DND-41 (cell line): ENCODE measurements around the gene JMJD6.
A peak's percentile ranks its signal among the peaks of the same experiment; 100 is the strongest.

Experiments used
- ATAC-seq: fragments of 200-7000 bp; cut with Tn5 transposase; 3 replicates; pipeline ENCODE4 v1.9.1; 2021; ENCODE audit warnings: low read depth; ENCODE audit not compliant: insufficient read depth
- DNase-seq: peaks from one replicate; pipeline ENCODE4 v3.0.0-alpha.2; 2020
- H2AFZ ChIP-seq: 2 replicates; pipeline ENCODE4 v1.6.0; 2012; ENCODE audit warnings: low read depth, low read length
- H3K27ac ChIP-seq: 2 replicates; pipeline ENCODE4 v1.5.1; 2012; ENCODE audit warnings: low read length, inconsistent platforms
- H3K27me3 ChIP-seq: fragments of 200-600 bp; sonication (generic); 2 replicates; pipeline ENCODE4 v1.6.0; 2012; ENCODE audit warnings: low read length, mild to moderate bottlenecking, inconsistent platforms; ENCODE audit not compliant: insufficient read depth, poor library complexity
- H3K36me3 ChIP-seq: 2 replicates; pipeline ENCODE4 v1.5.1; 2012; ENCODE audit warnings: low read length, inconsistent platforms; ENCODE audit not compliant: insufficient read depth
- H3K4me1 ChIP-seq: 2 replicates; pipeline ENCODE4 v1.5.1; 2012; ENCODE audit warnings: mild to moderate bottlenecking, low read length; ENCODE audit not compliant: insufficient read depth
- H3K4me2 ChIP-seq: 2 replicates; pipeline ENCODE4 v1.6.0; 2012; ENCODE audit warnings: mild to moderate bottlenecking, moderate library complexity, low read length, inconsistent platforms; ENCODE audit not compliant: insufficient read depth
- H3K4me3 ChIP-seq, 2 experiments: fragments of 200-600 bp in 1 of 2; shearing (Covaris generic) in 1 of 2; 2 replicates each; pipeline ENCODE4 v1.5.1; 2012 to 2016; ENCODE audit warnings: inconsistent platforms in 2 of 2, low read length in 2 of 2, mild to moderate bottlenecking in 2 of 2, low read depth in 1 of 2, moderate library complexity in 1 of 2
- H3K79me2 ChIP-seq: 2 replicates; pipeline ENCODE4 v1.6.0; 2012; ENCODE audit warnings: low read length, inconsistent platforms; ENCODE audit not compliant: insufficient read depth
- H3K9ac ChIP-seq: 2 replicates; pipeline ENCODE4 v1.6.0; 2012; ENCODE audit warnings: low read depth, mild to moderate bottlenecking, inconsistent platforms, low read length, moderate library complexity
- H3K9me3 ChIP-seq: 2 replicates; pipeline ENCODE4 v1.5.1; 2012; ENCODE audit warnings: low read length, moderate library complexity, mild to moderate bottlenecking, inconsistent platforms; ENCODE audit not compliant: insufficient read depth, severe bottlenecking
- H4K20me1 ChIP-seq: 2 replicates; pipeline ENCODE4 v1.6.0; 2012; ENCODE audit warnings: low read length; ENCODE audit not compliant: insufficient read depth
- EZH2 ChIP-seq: IDR thresholded peaks from 3 replicates; pipeline ENCODE4 v1.6.1; 2012; ENCODE audit warnings: borderline replicate concordance, low read depth, mild to moderate bottlenecking, moderate library complexity, low read length, inconsistent platforms; ENCODE audit not compliant: severe bottlenecking
- TF ChIP-seq, protein P1 (sequence below): IDR thresholded peaks from 2 replicates; pipeline ENCODE4 v1.5.1; 2012; ENCODE audit warnings: borderline replicate concordance, low read length, moderate library complexity, mild to moderate bottlenecking; ENCODE audit not compliant: poor library complexity, severe bottlenecking; ENCODE audit errors: extremely low read depth

The JMJD6 gene

DNA sequence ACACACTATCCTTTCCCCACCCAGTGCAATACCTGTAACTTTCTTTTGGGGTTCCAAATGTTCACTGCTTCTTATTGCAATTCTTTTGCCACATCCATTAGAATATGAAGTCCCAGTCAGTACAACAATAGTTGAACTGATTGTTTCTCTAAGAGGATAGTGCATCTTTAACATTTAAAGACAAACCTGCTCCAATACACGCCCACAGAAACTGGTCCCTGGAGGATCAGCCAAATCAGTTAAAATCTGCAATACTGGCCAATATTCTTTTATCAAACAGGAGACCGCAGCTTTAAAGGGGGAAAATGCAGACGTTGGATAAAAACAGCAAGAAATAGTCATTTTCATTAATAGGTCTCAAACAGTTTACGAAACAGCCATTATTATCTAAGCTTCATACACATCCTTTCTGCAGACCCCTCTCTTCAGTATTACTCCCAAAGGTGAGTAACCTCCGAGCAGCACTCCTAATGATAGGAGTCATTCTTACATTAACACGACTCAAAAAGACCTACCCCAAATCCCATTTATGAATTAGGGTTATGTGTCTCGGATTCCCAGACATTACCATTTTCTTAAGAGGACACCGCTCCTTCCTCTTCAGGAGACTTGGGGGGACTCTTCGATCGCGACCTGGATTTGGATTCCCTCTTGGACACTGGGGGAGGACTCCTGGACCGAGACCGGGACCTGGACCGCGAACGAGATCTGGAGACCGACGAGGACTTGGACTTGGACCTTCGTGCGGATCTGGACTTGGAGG lies 9.4 kb upstream of the JMJD6 start:
- no peak for TF ChIP-seq EZH2
- TF ChIP-seq, protein P1, sequence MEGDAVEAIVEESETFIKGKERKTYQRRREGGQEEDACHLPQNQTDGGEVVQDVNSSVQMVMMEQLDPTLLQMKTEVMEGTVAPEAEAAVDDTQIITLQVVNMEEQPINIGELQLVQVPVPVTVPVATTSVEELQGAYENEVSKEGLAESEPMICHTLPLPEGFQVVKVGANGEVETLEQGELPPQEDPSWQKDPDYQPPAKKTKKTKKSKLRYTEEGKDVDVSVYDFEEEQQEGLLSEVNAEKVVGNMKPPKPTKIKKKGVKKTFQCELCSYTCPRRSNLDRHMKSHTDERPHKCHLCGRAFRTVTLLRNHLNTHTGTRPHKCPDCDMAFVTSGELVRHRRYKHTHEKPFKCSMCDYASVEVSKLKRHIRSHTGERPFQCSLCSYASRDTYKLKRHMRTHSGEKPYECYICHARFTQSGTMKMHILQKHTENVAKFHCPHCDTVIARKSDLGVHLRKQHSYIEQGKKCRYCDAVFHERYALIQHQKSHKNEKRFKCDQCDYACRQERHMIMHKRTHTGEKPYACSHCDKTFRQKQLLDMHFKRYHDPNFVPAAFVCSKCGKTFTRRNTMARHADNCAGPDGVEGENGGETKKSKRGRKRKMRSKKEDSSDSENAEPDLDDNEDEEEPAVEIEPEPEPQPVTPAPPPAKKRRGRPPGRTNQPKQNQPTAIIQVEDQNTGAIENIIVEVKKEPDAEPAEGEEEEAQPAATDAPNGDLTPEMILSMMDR: no peak
- ATAC-seq (no peak), DNase-seq (no peak)
- Histone ChIP-seq H3K27ac (peak overlapping the region; percentile 100), H3K9ac (peak overlapping the region; percentile 100), H3K4me3 (peak overlapping the region; percentile 67 to 69), H4K20me1 (peaks cover 38% of the 10 kb centered on the region), H3K4me1 (peaks cover 60% of the 10 kb centered on the region), H3K79me2 (peaks cover 87% of the 10 kb centered on the region), H2AFZ (no peak overlapping the region), H3K36me3 (peaks cover 66% of the 10 kb centered on the region), H3K9me3 (no peaks in the 10 kb centered on the region), H3K27me3 (no peaks in the 10 kb centered on the region), H3K4me2 (peak overlapping the region; percentile 92)

DNA sequence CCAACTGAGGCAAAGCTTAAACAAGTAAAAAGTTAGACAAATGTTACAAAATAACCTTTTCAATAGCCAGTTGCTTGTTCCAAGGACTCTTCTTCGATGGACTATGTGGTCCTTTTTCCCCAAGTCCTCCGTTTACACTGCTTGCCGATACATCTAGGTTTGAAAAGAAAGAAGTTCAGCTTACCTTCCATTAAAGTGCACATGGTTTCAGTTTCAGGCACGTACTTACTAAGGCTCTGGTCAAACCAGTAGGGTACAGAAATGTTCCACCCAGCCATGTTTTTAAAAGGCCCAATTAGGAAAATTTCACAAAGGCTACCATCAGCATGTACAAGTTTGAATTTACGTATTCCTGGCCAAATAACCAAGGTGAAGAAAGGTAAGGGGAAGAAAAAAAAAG lies 8.6 kb upstream of the JMJD6 start:
- Histone ChIP-seq H2AFZ (no peak overlapping the region), H3K27me3 (no peaks in the 10 kb centered on the region), H3K4me2 (peak overlapping the region; percentile 92), H3K27ac (peak overlapping the region; percentile 100), H3K4me3 (peak overlapping the region; percentile 67 to 69), H3K4me1 (peaks cover 54% of the 10 kb centered on the region), H3K36me3 (peaks cover 64% of the 10 kb centered on the region), H3K9ac (peak overlapping the region; percentile 100), H4K20me1 (peaks cover 38% of the 10 kb centered on the region), H3K79me2 (peaks cover 87% of the 10 kb centered on the region), H3K9me3 (no peaks in the 10 kb centered on the region)
- TF ChIP-seq, protein P1: no peak
- no peak for TF ChIP-seq EZH2
- ATAC-seq: no peak
- no peak for DNase-seq

DNA sequence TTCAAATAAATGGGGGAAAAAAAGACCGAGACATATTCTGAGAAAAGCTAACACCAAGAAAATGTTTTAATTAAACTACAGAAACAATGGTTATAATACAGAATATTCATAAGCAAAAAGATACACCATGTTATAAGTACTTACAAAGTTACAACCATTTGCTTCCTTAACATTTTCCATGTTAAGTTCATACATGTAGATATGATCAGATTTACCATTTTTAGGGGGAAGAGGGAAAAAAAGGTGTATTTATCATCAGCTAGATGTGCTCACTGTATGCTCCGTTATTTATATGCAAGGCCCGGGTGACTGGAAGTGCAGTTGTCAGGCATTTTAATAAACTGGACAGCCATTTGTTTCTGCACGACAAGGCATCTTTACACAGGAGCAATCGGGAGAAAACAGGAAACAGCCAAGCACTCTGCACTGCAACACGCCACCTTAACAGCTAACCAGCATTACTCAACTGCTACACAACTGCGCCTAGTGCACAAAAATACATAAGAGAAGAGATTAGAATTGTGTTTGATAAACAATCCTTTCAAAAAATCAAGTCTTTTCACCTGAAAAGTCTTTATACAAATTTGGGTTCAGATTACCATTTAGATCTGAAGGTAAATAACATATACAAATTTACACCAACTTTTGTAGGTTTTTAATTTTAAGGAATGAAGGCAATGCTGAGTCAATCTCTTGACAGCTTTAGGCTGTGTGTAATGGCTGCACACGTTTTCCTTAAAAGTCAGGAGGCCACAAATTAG lies 7.9 kb upstream of the JMJD6 start:
- H3K9me3 ChIP-seq: no peaks in the 10 kb centered on the region
- peaks cover 69% of the 10 kb centered on the region for H3K36me3 ChIP-seq
- H3K4me1 ChIP-seq: peaks cover 54% of the 10 kb centered on the region
- no peaks in the 10 kb centered on the region for H3K27me3 ChIP-seq
- peaks cover 42% of the 10 kb centered on the region for H4K20me1 ChIP-seq
- DNase-seq (peak; percentile 34), ATAC-seq (no peak)
- H3K79me2 ChIP-seq: peaks cover 89% of the 10 kb centered on the region
- peak overlapping the region; percentile 92 for H3K4me2 ChIP-seq
- no peak for TF ChIP-seq EZH2
- TF ChIP-seq, protein P1: no peak
- no peak overlapping the region for H2AFZ ChIP-seq
- peak overlapping the region; percentile 100 for H3K27ac ChIP-seq
- H3K9ac ChIP-seq: peak overlapping the region; percentile 100
- H3K4me3 ChIP-seq: peak overlapping the region; percentile 67 to 69
